GM12873 (cell line): Measurements from ENCODE around the gene PLIN4.

Experiments
- TF ChIP-seq, protein P1 (sequence below): IDR thresholded peaks from 2 replicates; pipeline ENCODE4 v1.5.1; 2012; ENCODE audit warnings: low read depth, mild to moderate bottlenecking, moderate library complexity, low read length, control low read depth; ENCODE audit not compliant: insufficient read depth; ENCODE audit errors: missing control alignments

Gene PLIN4

DNA sequence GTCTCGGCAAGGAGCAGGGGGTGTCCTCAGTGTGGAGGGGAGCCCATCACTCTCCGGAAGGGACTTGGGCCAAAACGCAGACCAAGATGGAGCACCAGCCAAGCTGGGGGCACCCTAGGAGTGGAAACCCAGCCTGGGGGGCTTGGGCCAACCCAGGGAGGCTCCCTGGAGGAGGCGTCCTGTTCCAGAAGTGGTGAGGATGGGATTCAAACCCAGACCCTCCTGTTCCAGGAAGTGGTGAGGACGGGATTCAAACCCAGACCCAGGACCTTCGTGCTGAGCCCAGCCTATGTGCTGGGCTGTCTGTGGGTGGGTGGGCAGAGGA is 848 bp upstream of the PLIN4 start:
- TF ChIP-seq, protein P1, sequence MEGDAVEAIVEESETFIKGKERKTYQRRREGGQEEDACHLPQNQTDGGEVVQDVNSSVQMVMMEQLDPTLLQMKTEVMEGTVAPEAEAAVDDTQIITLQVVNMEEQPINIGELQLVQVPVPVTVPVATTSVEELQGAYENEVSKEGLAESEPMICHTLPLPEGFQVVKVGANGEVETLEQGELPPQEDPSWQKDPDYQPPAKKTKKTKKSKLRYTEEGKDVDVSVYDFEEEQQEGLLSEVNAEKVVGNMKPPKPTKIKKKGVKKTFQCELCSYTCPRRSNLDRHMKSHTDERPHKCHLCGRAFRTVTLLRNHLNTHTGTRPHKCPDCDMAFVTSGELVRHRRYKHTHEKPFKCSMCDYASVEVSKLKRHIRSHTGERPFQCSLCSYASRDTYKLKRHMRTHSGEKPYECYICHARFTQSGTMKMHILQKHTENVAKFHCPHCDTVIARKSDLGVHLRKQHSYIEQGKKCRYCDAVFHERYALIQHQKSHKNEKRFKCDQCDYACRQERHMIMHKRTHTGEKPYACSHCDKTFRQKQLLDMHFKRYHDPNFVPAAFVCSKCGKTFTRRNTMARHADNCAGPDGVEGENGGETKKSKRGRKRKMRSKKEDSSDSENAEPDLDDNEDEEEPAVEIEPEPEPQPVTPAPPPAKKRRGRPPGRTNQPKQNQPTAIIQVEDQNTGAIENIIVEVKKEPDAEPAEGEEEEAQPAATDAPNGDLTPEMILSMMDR: no peak

DNA sequence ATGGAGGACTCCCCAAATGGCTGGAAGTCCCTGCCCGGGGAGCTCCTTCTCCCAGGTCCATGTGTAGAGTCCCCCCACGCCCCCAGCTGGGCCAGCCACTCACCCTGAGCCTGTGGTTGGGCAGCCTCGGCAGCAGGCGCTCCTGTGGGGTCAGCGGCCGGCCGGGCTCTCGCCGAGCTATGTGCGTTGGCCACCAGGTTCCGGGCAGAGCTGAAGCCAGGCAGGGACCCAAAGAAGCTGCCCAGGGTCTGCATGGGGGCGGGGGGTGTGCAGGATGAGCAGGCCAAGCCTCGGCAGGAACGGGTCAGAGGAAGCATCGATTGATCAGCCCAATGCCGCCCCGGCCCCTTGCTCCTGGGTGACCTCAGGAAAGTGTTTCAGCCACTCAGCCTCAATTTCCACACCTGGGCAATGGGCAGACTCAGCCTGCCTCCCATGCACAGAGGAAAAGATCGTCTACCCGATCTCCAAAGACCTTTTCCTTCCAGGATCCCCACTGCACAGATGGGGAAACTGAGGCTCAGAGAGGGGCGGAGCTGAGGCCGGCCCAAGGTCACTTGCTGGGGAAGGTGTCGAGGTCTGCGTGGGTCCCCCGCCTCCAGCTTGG is 732 bp downstream of the PLIN4 start:
- TF ChIP-seq, protein P1: no peak

DNA sequence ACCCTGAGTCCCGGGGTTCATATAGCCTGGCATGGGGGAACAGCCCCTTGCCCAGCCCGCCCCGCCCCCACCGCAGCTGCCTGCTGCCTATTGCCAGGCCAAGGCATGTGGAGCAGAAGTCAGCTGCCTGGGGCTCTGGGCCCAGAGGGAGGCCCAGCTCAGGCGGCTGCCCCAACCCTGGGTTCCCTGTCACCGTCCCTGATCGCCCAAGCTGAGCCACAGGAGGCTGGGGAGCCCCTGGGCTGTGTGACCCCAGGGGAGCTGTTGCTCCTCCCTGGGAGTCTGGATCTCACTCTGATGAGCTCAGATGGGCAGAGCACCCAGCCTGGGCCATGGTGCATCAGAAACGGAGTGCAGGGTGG is 1.4 kb downstream of the PLIN4 start:
- TF ChIP-seq, protein P1: no peak

DNA sequence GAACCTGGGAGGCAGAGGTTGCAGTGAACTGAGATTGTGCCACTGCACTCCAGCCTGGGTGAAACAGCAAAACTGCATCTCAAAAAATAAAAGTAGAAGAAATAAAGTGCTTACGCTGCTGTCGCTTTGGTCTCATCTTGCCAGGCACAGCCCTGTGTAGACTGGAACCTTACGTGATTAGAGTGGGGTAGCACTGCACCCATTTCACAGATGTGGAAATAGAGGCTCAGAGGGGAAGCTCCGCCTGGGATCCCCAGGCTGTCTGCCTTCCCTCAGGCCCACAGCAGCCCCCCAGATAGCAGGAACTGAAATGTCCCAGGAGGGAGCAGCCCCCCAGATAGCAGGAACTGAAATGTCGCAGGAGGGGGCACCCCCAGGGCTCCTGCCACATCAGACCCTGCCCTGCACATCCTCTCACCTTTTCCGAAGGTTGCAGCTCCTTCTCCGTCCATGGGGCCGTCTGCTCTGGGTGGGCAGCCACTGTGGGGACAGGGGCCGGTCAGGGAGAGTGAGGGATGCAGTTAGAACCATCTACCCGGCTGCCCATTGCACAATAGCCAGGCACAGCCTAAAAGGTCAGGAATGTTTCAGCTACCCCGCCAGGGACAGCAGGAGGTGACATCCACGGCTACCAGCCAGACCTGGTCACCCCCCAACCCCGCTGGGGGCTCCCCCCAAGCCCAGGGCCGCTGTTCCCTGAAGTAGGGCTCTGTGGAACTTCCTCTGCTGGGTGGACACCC is 1.9 kb downstream of the PLIN4 start:
- TF ChIP-seq, protein P1: no peak

DNA sequence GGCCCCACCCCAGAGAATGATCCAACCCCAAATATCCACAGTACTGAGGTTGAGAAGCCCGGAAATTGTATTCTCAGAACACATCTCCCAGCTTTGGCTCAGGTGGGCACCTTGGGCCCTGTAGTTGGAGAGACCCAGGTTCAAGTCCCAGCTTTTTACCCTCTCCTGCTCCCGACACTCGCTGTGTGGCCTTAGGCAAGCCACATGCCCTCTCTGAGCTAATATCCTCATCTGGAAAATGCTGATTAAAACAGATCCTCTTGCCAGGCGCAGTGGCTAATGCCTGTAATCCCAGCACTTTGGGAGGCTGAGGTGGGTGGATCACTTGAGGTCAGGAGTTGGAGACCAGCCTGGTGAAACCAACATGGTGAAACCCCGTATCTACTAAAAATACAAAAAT is 2.6 kb downstream of the PLIN4 start:
- TF ChIP-seq, protein P1: no peak

DNA sequence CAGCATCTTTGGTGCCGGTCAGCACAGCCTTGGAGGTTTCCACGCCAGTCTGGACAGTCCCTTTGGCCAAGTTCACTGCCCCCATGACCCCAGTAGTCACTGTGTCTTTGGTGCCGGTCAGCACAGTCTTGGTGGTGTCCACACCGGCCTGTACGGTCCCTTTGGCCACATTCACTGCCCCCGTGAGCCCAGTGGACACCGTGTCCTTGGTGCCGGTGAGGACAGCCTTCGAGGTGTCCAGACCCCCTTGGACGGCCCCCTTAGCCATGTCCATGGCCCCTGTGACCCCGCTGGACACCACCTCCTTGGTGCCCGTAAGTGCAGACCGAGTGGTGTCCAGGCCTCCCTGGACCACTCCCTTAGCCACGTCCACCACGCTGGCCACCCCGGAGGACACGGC is 5.0 kb downstream of the PLIN4 start:
- TF ChIP-seq, protein P1: no peak

DNA sequence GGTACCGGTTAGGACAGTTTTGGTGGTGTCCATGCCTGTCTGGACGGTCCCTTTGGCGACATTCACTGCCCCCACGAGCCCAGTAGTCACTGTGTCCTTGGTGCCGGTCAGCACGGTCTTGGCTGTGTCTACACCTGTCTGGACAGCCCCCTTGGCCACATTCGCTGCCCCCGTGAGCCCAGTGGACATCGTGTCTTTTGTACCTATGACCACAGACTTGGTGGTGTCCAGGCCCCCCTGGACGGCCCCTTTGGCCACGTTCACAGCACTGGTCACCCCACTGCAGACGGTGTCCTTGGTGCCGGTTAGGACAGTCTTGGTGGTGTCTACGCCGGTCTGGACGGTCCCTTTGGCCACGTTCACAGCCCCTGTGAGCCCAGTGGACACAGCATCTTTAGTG is 6.2 kb downstream of the PLIN4 start:
- TF ChIP-seq, protein P1: no peak
